Tibial nerve (tissue), 4 donors: ENCODE results near the gene GPR142. TPM values are rescaled to one million over a fixed set of nuclear protein-coding genes. Genes with fewer than 3 reads are reported as not detected.

Experiments used
- DNase-seq, 2 donors: peaks; one replicate each; pipeline ENCODE4 v3.0.0-alpha.2; 2019; ENCODE audit warnings: low spot score in 2 of 2
- H3K27ac ChIP-seq, 4 donors: fragments of 200-600 bp; sonication (generic) in 3 of 4; one replicate each; pipeline ENCODE4 v1.5.1; 2017 to 2019; ENCODE audit warnings: mild to moderate bottlenecking in 1 of 4
- H3K27me3 ChIP-seq, 2 donors: fragments of 200-600 bp; sonication (generic) in 1 of 2; one replicate each; pipeline versions ENCODE4 v1.5.1 to v1.6.0; 2017 to 2019
- H3K36me3 ChIP-seq, 3 donors: fragments of 200-600 bp; sonication (generic); one replicate each; pipeline ENCODE4 v1.5.1; 2018 to 2019
- H3K4me1 ChIP-seq, 4 donors: fragments of 200-600 bp; sonication (generic) in 3 of 4; one replicate each; pipeline ENCODE4 v1.5.1; 2017 to 2019
- H3K4me3 ChIP-seq, 4 donors: fragments of 200-600 bp; sonication (generic) in 3 of 4; one replicate each; pipeline ENCODE4 v1.5.1; 2017 to 2019; ENCODE audit warnings: mild to moderate bottlenecking in 1 of 4, moderate library complexity in 1 of 4
- H3K9me3 ChIP-seq, 4 donors: fragments of 200-600 bp; sonication (generic) in 3 of 4; one replicate each; pipeline ENCODE4 v1.5.1; 2017 to 2019
- EP300 ChIP-seq, 2 donors: sonication (generic); formaldehyde crosslinking; IDR thresholded peaks; one replicate each; pipeline ENCODE4 v1.6.1; 2017; ENCODE audit warnings: antibody characterized with exemption in 2 of 2, mild to moderate bottlenecking in 1 of 2
- POLR2A ChIP-seq, 2 donors: fragments of 450-650 bp; IDR thresholded peaks; one replicate each; pipeline ENCODE4 v1.6.1; 2017; ENCODE audit warnings: antibody characterized with exemption in 2 of 2, mild to moderate bottlenecking in 2 of 2, moderate library complexity in 2 of 2
- WGBS, 2 donors: methylation state at CpG; one replicate each; pipeline ENCODE4 v1.1.5; 2018; 5-methylcytosine and 5-hydroxymethylcytosine counted together
- total RNA-seq, 4 donors: library from RNA; depleted of rRNA; stranded (reverse); fragments of >200 nt; gene quantifications; one replicate each; pipeline ENCODE4 v1.1.0, GENCODE V29; 2016
- TF ChIP-seq, protein P1 (sequence below), 5 experiments: fragments of 200-600 bp in 3 of 5; fragments of 450-650 bp in 2 of 5; sonication (generic) in 3 of 5; IDR thresholded peaks; one replicate each; pipeline ENCODE4 v1.5.1; 2016 to 2019; ENCODE audit warnings: antibody characterized with exemption in 5 of 5, mild to moderate bottlenecking in 3 of 5, moderate library complexity in 2 of 5

The GPR142 gene
- total RNA-seq, 4 donors from 2014 or later, result 0.59 to 2.8 TPM; not detected in 2

DNA sequence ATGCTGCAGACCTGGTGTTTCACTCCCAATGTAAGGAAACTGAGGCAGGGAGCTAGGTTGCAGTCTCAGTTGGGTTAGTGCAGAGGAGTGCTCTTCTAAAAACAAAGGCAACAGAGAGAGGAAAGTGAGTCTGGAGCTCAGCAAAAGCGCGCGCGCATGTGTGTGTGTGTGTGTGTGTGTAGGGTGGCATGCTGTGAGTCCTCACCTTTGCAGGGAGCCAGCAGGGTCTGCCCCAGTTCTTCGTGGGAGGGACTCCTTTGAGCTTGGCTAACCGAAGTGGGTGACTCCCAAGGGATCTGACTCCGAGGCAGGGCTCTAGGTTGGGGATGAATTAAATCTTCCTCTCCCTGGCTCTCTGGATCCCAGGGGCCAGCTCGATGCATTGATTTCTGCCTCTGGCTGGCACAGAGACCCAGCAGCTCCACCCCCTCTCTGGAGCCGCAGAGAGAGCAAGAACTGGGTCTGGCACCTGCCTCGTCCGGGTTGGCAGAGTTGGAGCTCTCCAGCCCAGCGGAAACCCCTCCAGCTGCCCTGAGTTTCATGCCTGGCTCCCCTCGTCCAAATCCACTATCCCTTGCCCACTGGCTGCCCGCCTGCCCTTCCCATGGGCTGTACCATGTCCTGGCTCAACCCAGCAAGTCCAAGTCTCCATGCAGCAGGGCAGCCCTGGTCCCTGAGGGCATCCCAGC, 4.4 kb upstream of the GPR142 start:
- TF ChIP-seq, protein P1, sequence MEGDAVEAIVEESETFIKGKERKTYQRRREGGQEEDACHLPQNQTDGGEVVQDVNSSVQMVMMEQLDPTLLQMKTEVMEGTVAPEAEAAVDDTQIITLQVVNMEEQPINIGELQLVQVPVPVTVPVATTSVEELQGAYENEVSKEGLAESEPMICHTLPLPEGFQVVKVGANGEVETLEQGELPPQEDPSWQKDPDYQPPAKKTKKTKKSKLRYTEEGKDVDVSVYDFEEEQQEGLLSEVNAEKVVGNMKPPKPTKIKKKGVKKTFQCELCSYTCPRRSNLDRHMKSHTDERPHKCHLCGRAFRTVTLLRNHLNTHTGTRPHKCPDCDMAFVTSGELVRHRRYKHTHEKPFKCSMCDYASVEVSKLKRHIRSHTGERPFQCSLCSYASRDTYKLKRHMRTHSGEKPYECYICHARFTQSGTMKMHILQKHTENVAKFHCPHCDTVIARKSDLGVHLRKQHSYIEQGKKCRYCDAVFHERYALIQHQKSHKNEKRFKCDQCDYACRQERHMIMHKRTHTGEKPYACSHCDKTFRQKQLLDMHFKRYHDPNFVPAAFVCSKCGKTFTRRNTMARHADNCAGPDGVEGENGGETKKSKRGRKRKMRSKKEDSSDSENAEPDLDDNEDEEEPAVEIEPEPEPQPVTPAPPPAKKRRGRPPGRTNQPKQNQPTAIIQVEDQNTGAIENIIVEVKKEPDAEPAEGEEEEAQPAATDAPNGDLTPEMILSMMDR (IDR thresholded peaks at IDR 0.05), result no peak
- TF ChIP-seq EP300 (IDR thresholded peaks at IDR 0.05), result no peak
- no peak for TF ChIP-seq POLR2A (IDR thresholded peaks at IDR 0.05)

DNA sequence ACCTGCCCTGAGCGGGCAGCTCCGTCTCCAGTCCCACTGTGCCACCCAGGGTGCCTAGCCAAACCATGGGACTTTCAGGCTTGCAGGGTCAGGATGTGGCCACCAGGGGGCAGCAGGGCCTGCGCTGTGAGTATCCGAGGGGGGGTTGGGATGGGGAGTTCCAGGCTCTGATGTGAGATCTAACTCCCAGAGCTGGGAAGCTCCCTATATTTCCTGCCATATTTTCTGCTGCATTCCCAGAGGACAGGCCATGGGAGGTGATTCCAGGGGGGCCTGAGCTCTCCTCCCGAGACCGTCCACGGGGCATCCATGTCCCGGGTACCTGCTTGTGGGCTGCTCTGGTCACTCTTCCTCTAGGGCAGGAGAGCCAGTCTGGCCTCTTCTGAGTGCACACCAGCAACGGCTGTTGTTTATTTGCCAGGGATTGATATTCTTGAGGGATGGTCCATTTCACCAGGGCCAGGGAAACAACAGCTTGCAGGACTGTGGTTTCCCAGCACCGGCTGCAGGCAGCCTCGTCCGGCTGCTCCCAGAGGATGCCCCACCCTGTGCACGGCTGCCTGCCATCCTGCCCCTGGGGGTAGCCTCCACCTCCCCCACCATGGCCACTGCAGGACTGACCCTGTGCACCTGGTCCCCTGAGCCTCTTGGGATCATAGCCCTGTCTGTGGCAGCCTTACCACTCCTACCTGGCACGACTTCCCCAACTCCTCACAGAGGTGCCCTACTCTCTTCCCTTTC, 1.2 kb downstream of the GPR142 start:
- DNase-seq, result peak; percentile 60 to 75
- peaks cover 0 to 12% (median 7%) of the 10 kb centered on the region in 4 donors for H3K4me1 ChIP-seq
- H3K27me3 ChIP-seq, result peaks cover 0 to 7% of the 10 kb centered on the region in 2 donors
- TF ChIP-seq EP300 (IDR thresholded peaks at IDR 0.05), result no peak
- no peak for TF ChIP-seq POLR2A (IDR thresholded peaks at IDR 0.05)
- TF ChIP-seq, protein P1 (IDR thresholded peaks at IDR 0.05), result peak; percentile 92 to 97 (median 95)
- H3K27ac ChIP-seq, result no peak overlapping the region
- 26 to 42% methylated on average over 7 to 12 of the region's 14 CpGs for WGBS, 2 donors
- H3K36me3 ChIP-seq, result no peaks in the 10 kb centered on the region
- H3K9me3 ChIP-seq, result no peaks in the 10 kb centered on the region
- H3K4me3 ChIP-seq, result no peak overlapping the region

More for the DNA sequence above, 4.4 kb upstream of the GPR142 start:
- Histone ChIP-seq H3K27ac (no peak overlapping the region), H3K4me1 (peaks cover 0 to 9% (median 1%) of the 10 kb centered on the region in 4 donors), H3K4me3 (no peak overlapping the region), H3K36me3 (no peaks in the 10 kb centered on the region), H3K27me3 (peaks cover 0 to 46% of the 10 kb centered on the region in 2 donors), H3K9me3 (no peaks in the 10 kb centered on the region)
- 47 to 49% methylated on average over 14 of the region's 14 CpGs for WGBS, 2 donors
- DNase-seq, result no peak

DNA sequence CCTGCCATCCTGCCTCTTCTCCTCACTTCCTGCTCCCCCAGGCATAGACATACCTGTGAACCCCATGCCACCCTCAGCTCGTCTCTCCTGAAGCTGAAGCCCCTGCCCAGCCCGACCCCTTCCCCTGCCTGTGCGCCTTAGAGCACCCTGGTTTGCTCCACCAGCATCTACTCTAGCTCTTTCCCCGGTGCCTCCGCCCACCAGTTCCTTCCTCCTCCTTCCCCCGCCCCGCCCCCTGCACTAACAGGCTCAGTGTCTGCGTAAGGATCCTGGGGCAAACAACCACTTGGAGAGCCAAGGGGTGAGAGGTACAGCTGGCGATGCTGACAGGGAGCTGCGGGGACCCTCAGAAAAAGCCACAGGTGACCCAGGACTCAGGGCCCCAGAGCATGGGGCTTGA, 1.9 kb downstream of the GPR142 start:
- Histone ChIP-seq H3K27me3 (peaks cover 0 to 7% of the 10 kb centered on the region in 2 donors), H3K4me1 (peaks cover 0 to 19% (median 9%) of the 10 kb centered on the region in 4 donors), H3K4me3 (no peak overlapping the region), H3K27ac (no peak overlapping the region), H3K9me3 (no peaks in the 10 kb centered on the region), H3K36me3 (no peaks in the 10 kb centered on the region)
- 37 to 47% methylated on average over 10 of the region's 10 CpGs for WGBS, 2 donors
- TF ChIP-seq POLR2A (IDR thresholded peaks at IDR 0.05), result no peak
- TF ChIP-seq, protein P1 (IDR thresholded peaks at IDR 0.05), result no peak
- no peak for TF ChIP-seq EP300 (IDR thresholded peaks at IDR 0.05)
- peak; percentile 29 to 48 for DNase-seq

DNA sequence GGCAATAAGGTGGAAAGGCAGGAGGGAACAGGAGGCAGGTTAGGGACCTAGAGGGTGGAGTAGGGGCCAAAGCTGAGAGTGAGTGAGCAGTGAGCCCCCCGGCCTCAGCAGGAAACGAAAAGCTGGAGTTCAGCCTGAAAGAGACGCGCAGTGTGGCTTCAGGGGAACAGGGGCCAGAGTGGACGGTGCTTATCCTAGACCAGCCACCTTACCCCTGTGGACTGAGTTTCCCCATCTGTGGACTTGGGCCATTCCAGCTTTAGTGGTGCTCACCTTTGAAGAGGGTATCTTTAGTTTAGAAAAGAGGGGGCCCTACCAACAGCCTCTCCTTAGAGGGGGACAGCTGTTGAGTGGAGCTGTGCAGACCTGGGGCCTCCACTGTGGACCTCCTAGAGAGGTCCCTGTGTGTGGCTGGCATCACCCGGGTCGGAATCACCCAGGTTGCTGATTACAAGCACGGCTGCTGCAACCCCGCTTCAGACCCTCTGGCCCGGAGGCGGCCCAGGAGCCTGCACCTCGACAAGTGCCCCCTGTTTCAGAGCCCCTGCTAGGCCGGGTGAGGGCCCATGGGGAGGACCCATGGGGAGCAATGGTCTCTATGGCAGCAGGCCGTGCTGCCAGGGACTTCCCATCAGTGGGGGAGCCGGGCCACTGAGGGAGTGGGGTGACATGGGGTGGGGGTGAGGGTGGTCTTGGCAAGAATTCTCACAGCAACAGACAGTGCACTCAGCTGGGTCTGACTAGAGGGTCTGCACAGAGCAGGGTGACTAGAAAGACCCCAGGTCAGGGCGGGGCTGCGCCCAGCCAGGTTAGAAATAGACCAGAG, 2.6 kb downstream of the GPR142 start:
- Histone ChIP-seq H3K27me3 (peaks cover 0 to 7% of the 10 kb centered on the region in 2 donors), H3K27ac (no peak overlapping the region), H3K4me3 (no peak overlapping the region), H3K4me1 (peaks cover 0 to 20% (median 9%) of the 10 kb centered on the region in 4 donors), H3K36me3 (no peaks in the 10 kb centered on the region), H3K9me3 (no peaks in the 10 kb centered on the region)
- TF ChIP-seq, protein P1 (IDR thresholded peaks at IDR 0.05), result no peak
- TF ChIP-seq EP300 (IDR thresholded peaks at IDR 0.05) (no peak), POLR2A (IDR thresholded peaks at IDR 0.05) (no peak)
- no peak for DNase-seq
- 90 to 96% methylated on average over 14 to 17 of the region's 17 CpGs for WGBS, 2 donors
